GM10248 (cell line): ENCODE measurements around the gene NDUFB2.
"Not testable (repeated sequence)": the region's sequence is repeated elsewhere in the genome, so short reads cannot be mapped to it uniquely, and the experiment has no call there.

Source experiments
- CTCF ChIA-PET: fragments of 300-600 bp; sonication (Branson Sonifier 250); formaldehyde crosslinking; extraction: SDS; loops from one replicate; lab custom pipeline; 2021; ENCODE audit warnings: antibody characterized with exemption; lab: Yijun Ruan, JAX
- POLR2A ChIA-PET: fragments of 350-650 bp; sonication (Branson Sonifier 250); formaldehyde crosslinking; extraction: SDS; loops from one replicate; lab custom pipeline; 2020; ENCODE audit warnings: antibody characterized with exemption; lab: Yijun Ruan, JAX
- DNase-seq: peaks from one replicate; pipeline ENCODE4 v3.0.0; 2012; ENCODE audit errors: extremely low spot score
- TF ChIP-seq, protein P1 (sequence below): IDR thresholded peaks from 2 replicates; pipeline ENCODE4 v1.5.1; 2012; ENCODE audit warnings: mild to moderate bottlenecking, low read depth; ENCODE audit errors: extremely low read depth, missing control alignments, control extremely low read depth

Gene NDUFB2

DNA sequence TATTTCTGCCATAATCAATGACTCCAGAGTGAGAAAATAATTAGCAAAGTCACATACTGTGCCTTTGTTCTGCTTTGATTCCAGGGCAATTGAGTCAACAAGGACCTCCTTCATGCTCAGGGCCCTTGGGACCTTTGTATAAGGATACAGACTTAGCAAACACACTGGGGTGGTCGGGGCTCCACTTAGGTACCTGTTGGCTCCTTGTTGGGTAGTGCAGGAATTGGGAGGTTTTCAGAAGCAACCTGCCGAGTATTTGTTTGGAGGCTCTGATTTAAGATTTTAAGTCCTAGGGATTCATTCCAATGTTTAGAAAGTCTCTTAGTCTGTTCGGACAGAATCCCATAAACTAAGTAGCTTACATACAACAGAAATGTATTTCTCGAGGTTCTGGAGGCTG, 20.8 kb upstream of the NDUFB2 start:
- CTCF ChIA-PET = interaction anchor here (1.4 to 4.2 kb wide), 7 partner anchors 11 to 158 kb away, joined by 3 to 23 read pairs (median 7); no protein-coding TSS in a partner anchor
- POLR2A ChIA-PET = no interaction called here
- DNase-seq = no peak
- TF ChIP-seq, protein P1, sequence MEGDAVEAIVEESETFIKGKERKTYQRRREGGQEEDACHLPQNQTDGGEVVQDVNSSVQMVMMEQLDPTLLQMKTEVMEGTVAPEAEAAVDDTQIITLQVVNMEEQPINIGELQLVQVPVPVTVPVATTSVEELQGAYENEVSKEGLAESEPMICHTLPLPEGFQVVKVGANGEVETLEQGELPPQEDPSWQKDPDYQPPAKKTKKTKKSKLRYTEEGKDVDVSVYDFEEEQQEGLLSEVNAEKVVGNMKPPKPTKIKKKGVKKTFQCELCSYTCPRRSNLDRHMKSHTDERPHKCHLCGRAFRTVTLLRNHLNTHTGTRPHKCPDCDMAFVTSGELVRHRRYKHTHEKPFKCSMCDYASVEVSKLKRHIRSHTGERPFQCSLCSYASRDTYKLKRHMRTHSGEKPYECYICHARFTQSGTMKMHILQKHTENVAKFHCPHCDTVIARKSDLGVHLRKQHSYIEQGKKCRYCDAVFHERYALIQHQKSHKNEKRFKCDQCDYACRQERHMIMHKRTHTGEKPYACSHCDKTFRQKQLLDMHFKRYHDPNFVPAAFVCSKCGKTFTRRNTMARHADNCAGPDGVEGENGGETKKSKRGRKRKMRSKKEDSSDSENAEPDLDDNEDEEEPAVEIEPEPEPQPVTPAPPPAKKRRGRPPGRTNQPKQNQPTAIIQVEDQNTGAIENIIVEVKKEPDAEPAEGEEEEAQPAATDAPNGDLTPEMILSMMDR = no peak

DNA sequence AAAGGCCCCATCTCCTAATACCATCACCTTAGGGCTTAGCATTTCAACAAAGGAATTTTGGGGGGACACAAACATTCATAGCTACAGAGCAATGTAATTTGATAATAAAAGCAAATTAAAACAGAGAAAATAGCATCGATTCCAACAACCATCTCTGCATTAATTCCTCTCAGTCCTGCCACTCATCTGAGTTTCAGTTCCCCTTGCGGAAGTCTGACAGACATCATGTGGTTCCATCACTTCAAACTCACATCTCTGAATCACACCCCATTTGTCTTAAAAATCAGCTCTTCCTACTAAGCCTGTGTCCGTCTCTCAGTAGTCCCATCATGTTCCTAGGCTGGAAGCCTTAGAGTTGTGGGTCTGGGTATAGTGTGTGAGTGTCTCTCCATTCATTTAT, 20.2 kb upstream of the NDUFB2 start:
- POLR2A ChIA-PET = no interaction called here
- CTCF ChIA-PET = interaction anchor here (1.4 to 4.2 kb wide), 5 partner anchors 10 to 158 kb away, joined by 3 to 23 read pairs (median 4); no protein-coding TSS in a partner anchor

DNA sequence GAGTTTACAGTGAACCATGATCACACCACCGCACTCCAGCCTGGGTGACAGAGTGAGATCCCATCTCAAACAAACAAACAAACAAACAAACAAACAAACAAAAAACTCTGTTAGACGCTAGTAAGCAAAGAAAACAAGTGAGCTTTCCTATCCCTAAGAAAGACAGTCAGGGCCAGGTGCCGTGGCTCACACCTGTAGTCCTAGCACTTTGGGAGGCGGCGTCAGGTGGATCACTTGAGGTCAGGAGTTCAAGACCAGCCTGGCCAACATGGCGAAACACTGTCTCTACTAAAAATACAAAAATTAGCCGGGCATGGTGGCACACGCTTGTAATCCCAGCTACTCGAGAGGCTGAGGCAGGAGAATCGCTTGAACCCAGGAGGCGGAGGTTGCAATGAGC, 19.6 kb upstream of the NDUFB2 start:
- CTCF ChIA-PET = interaction anchor here (1.5 to 4.2 kb wide), 3 partner anchors 10 to 134 kb away, joined by 3 to 23 read pairs (median 4); no protein-coding TSS in a partner anchor
- DNase-seq, POLR2A ChIA-PET: not testable (repeated sequence)

More for the DNA sequence above, 20.2 kb upstream of the NDUFB2 start:
- TF ChIP-seq, protein P1 = no peak
- peak; percentile 73 for DNase-seq

DNA sequence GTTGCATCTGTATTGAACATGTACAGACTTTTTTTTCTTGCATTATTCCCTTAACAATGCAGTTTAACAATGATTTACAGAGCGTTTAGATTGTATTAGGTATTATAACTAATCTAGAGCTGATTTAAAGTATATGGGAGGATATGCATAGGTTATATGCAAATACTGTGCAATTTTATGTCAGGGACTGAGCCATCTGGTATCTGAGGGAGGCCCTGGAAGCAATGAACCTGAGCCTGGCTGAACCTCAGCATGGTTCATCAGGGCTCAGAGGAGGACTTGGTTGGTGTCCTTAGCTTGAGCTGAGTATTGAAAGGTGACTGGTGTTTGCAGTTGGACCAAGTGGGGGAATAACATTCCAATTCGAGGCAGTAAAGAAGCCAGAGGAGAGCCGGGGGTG, 19.0 kb upstream of the NDUFB2 start:
- POLR2A ChIA-PET = interaction anchor here (0.6 kb wide), 1 partner anchor 18 kb away, joined by 3 read pairs; no protein-coding TSS in a partner anchor

DNA sequence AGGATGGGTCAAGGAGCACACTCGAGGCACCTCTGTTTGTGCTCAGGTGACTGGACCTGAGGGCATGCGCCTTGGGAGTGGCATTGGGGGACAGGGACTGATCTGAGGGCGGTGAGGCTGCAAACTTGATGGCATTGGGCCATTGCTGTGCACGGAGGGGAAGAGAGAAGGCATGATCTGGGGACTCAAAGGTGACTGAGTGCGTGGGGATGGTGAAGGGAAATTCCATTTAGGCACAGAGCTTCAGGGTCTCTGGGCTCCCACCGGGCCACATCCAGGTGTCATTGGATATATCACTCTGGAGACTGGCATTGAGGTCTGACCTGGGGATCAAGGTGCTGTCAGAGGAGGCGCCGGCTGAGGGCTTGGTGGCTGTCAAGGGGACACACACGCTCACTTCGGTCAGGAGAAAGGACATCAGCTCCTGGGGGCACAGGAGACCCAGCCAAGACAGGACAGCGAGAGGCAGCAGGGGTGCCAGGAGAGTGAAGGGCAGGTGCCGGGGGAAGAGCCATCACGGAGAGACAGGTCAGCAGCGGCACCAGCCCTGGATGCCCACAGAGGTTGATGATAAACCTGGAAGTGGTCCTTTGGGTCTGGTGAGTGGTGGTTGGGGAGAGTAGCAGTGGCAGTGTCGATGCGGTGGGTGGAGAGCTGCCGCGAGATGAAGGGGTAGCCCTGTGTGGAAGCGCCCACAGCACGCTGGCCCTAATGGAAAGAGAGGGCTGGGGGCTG, 18.3 kb upstream of the NDUFB2 start:
- POLR2A ChIA-PET = interaction anchor here (0.6 kb wide), 1 partner anchor 17 kb away, joined by 3 read pairs; no protein-coding TSS in a partner anchor
- TF ChIP-seq, protein P1 = no peak
- no peak for DNase-seq
- CTCF ChIA-PET = no interaction called here

More for the DNA sequence above, 19.0 kb upstream of the NDUFB2 start:
- TF ChIP-seq, protein P1 = no peak
- DNase-seq = no peak
- CTCF ChIA-PET = interaction anchor here (1.5 to 4.2 kb wide), 2 partner anchors 9 to 133 kb away, joined by 3 to 23 read pairs; no protein-coding TSS in a partner anchor

DNA sequence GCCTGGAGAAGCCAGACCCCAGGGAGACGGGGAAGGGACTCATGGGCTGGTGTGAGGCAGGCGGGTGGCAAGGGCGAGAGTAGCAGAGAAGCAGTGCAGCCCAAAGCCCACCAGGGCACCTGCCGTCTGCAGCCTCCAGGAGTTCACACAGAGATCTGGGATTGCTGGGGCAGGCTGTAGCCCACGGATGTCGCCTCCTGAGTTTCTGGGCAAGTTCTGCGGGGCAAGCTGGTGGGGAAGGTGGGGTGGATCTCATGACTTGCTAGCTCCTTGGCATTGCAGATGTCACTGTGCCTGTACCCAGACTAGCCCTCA, 17.7 kb upstream of the NDUFB2 start:
- CTCF ChIA-PET = interaction anchor here (1.0 to 1.2 kb wide), 2 partner anchors 9 to 23 kb away, joined by 3 read pairs; no protein-coding TSS in a partner anchor
- TF ChIP-seq, protein P1 = no peak
- POLR2A ChIA-PET = no interaction called here
- DNase-seq = no peak

DNA sequence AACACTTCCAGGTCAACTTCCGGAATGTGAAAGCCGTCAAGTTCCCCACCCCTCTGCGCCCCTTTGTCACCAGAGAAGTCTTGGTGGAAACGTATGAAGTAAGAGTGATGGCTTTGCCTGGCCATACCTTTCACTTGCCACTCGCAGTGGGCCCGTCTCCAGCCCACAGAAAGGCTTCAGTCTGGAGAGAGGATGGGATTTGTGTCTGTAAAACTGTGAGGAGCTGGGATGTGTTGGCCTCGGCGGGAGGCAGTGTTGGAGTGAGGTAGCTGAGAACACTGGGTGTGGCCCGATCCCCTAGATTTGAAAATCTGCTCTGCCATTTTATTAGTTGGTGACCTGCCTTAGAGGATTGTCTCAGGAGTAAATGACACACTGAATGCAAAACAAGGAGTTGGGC, 17.3 kb upstream of the NDUFB2 start:
- no peak for DNase-seq
- TF ChIP-seq, protein P1 = no peak
- CTCF ChIA-PET = interaction anchor here (1.0 to 1.2 kb wide), 2 partner anchors 10 to 23 kb away, joined by 3 read pairs; no protein-coding TSS in a partner anchor
- POLR2A ChIA-PET = no interaction called here
